K562 (cell line): ENCODE data around the gene DEGS1. TPM values are rescaled to one million over a fixed set of nuclear protein-coding genes. Genes with fewer than 3 reads are reported as not detected.

Experiments used
- ATAC-seq: fragments of 200-7000 bp; cut with Tn5 transposase; 3 replicates; pipeline ENCODE4 v1.9.1; 2020; ENCODE audit warnings: moderate library complexity
- BruUV-seq: library from RNA; stranded (reverse); fragments of 400-500 nt; replicated peaks from 2 replicates; lab custom pipeline; 2021; lab: Mats Ljungman, UMichigan
- CTCF ChIA-PET: fragments of 300-600 bp; formaldehyde crosslinking; extraction: SDS; loops from one replicate; lab custom pipeline; 2021; ENCODE audit warnings: low intra/inter-chr PET ratio; lab: Yijun Ruan, JAX
- POLR2A ChIA-PET: fragments of 300-600, 350-650 bp; sonication (Branson Sonifier 250); formaldehyde crosslinking; extraction: SDS; loops from one replicate; lab custom pipeline; 2021; ENCODE audit warnings: antibody characterized with exemption, inconsistent platforms; lab: Yijun Ruan, JAX
- DNase-seq, 4 experiments: peaks; one replicate each; pipeline versions ENCODE4 v3.0.0 to v3.0.0-alpha.2; 2011 to 2018; ENCODE audit warnings: low spot score in 3 of 4, mixed read lengths in 3 of 4; ENCODE audit errors: extremely low read depth in 1 of 4
- FAIRE-seq: peaks from 2 replicates; lab custom pipeline; 2011; peaks lifted over from hg19 to GRCh38; lab: Jason Lieb, UNC
- H2AFZ ChIP-seq: 2 replicates; pipeline ENCODE4 v1.6.0; 2011; ENCODE audit warnings: low read depth, low read length, control low read depth, inconsistent platforms
- H3K27ac ChIP-seq: fragments of 200-600 bp; 3 replicates; pipeline ENCODE4 v1.8.0; 2011; ENCODE audit warnings: low read depth, mild to moderate bottlenecking, control low read depth, inconsistent platforms, low read length, moderate library complexity, mixed read lengths; ENCODE audit errors: extremely low read depth
- H3K27me3 ChIP-seq, 2 experiments: fragments of 300-600 bp in 1 of 2; 2 replicates in 1 of 2; 3 replicates in 1 of 2; pipeline versions ENCODE4 v1.6.0 to v1.8.0; 2011; ENCODE audit warnings: inconsistent platforms in 2 of 2, low read length in 2 of 2, mild to moderate bottlenecking in 1 of 2, mixed read lengths in 1 of 2, moderate library complexity in 1 of 2; ENCODE audit not compliant: control insufficient read depth in 2 of 2, insufficient read depth in 2 of 2
- H3K36me3 ChIP-seq: fragments of 300-600 bp; 3 replicates; pipeline ENCODE4 v1.8.0; 2011; ENCODE audit warnings: mild to moderate bottlenecking, low read length, inconsistent platforms; ENCODE audit not compliant: control insufficient read depth, insufficient read depth
- H3K4me1 ChIP-seq, 2 experiments: fragments of 200-600 bp in 1 of 2; replicated peaks in 1 of 2; 2 replicates in 1 of 2; 3 replicates in 1 of 2; pipeline versions ENCODE4 v1.5.1 to v1.8.0; 2011; ENCODE audit warnings: inconsistent platforms in 2 of 2, low read length in 2 of 2, mild to moderate bottlenecking in 1 of 2, mixed read lengths in 1 of 2, moderate library complexity in 1 of 2; ENCODE audit not compliant: control insufficient read depth in 2 of 2, insufficient read depth in 2 of 2
- H3K4me2 ChIP-seq: 2 replicates; pipeline ENCODE4 v1.6.1; 2011; ENCODE audit warnings: low read length, control low read depth, inconsistent platforms, mixed read lengths; ENCODE audit not compliant: insufficient read depth
- H3K4me3 ChIP-seq: fragments of 200-600 bp; sonication (generic), shearing (Covaris generic); 2 replicates; pipeline ENCODE4 v1.5.1; 2016; ENCODE audit warnings: control low read depth, inconsistent platforms
- H3K79me2 ChIP-seq: fragments of 200-600 bp; 3 replicates; pipeline ENCODE4 v1.8.0; 2011; ENCODE audit warnings: low read length, inconsistent platforms; ENCODE audit not compliant: control insufficient read depth, insufficient read depth
- H3K9ac ChIP-seq, 2 experiments: 2 replicates each; pipeline versions ENCODE4 v1.6.0 to v1.6.1; 2011; ENCODE audit warnings: low read depth in 2 of 2, low read length in 2 of 2, control low read depth in 1 of 2, inconsistent platforms in 1 of 2, mild to moderate bottlenecking in 1 of 2, mixed read lengths in 1 of 2; ENCODE audit not compliant: insufficient read depth in 1 of 2
- H3K9me1 ChIP-seq: one replicate; pipeline ENCODE4 v1.6.0; 2011; ENCODE audit warnings: inconsistent platforms, mild to moderate bottlenecking, low read length, moderate library complexity; ENCODE audit not compliant: control insufficient read depth, insufficient read depth
- H3K9me3 ChIP-seq: replicated peaks from 2 replicates; pipeline ENCODE4 v1.5.1; 2011; ENCODE audit warnings: low read depth, low read length, inconsistent platforms; ENCODE audit not compliant: control insufficient read depth, insufficient read depth
- H4K20me1 ChIP-seq: replicated peaks from 2 replicates; pipeline ENCODE4 v1.6.1; 2011; ENCODE audit warnings: low read length, inconsistent platforms, mixed read lengths; ENCODE audit not compliant: control insufficient read depth, insufficient read depth
- BHLHE40 ChIP-seq: IDR thresholded peaks from 2 replicates; pipeline ENCODE4 v1.6.1; 2011; ENCODE audit warnings: low read length, improper control_type of control experiment
- ELF4 ChIP-seq: fragments of 450-650 bp; formaldehyde crosslinking; IDR thresholded peaks from 2 replicates; pipeline ENCODE4 v1.4.0; 2022; ENCODE audit warnings: missing genetic modification characterization
- FOS ChIP-seq: IDR thresholded peaks from 3 replicates; pipeline ENCODE4 v1.6.1; 2011; ENCODE audit not compliant: insufficient read length; ENCODE audit errors: extremely low read depth
- FOXJ3 ChIP-seq: sonication (generic); formaldehyde crosslinking; IDR thresholded peaks from 2 replicates; pipeline ENCODE4 v1.4.0; 2020; ENCODE audit warnings: mild to moderate bottlenecking, missing genetic modification reagents
- HNRNPL ChIP-seq: fragments of 200-400 bp; formaldehyde crosslinking; IDR thresholded peaks from 2 replicates; pipeline ENCODE4 v1.6.1; 2017; ENCODE audit warnings: low read depth, mild to moderate bottlenecking, low read length
- KDM1A ChIP-seq, 2 experiments: fragments of 450-650 bp; IDR thresholded peaks; 2 replicates each; pipeline ENCODE4 v1.6.1; 2016; ENCODE audit warnings: mild to moderate bottlenecking in 2 of 2
- MTF1 ChIP-seq: fragments of 250-450 bp; sonication (Bioruptor Pico); IDR thresholded peaks from 2 replicates; pipeline ENCODE4 v1.9.0; 2021; ENCODE audit warnings: moderate library complexity, mild to moderate bottlenecking, inconsistent platforms, borderline replicate concordance
- NR1H2 ChIP-seq: sonication (generic); formaldehyde crosslinking; IDR thresholded peaks from 2 replicates; pipeline ENCODE4 v1.4.0; 2020; ENCODE audit warnings: mild to moderate bottlenecking, missing genetic modification reagents
- PPARD ChIP-seq: fragments of 250-450 bp; sonication (Bioruptor Pico); IDR thresholded peaks from 2 replicates; pipeline ENCODE4 v1.8.0; 2022; ENCODE audit warnings: inconsistent platforms, mild to moderate bottlenecking, moderate library complexity
- WGBS: fragments of 100-300 bp; shearing (Covaris generic); methylation state at CpG from one replicate; pipeline ENCODE4 v1.1.6; 2016; ENCODE audit warnings: low coverage, mixed read lengths; ENCODE audit not compliant: insufficient coverage; ENCODE audit errors: missing lambda C conversion rate; 5-methylcytosine and 5-hydroxymethylcytosine counted together
- in situ Hi-C: fragments of 300-500 bp; cut with MboI; formaldehyde crosslinking; loops from 4 replicates; pipeline ENCODE4 v1.15.0; 2018; ENCODE audit warnings: inconsistent platforms, mixed read lengths
- intact Hi-C: fragments of 100-400 bp; cut with micrococcal nuclease; formaldehyde crosslinking; loops from 2 replicates; pipeline ENCODE4 v1.14.2; 2022
- polyA plus RNA-seq, 8 experiments: library from polyadenylated mRNA; depleted of rRNA in 4 of 8; stranded (reverse) in 5 of 8; unstranded in 3 of 8; fragments of >200 nt; fragmentation: Nextera tagmentation in 2 of 8; fragmentation: Illumina TruSeq in 1 of 8; extraction: Ambion mirVana in 2 of 8; extraction: Trizol in 1 of 8; gene quantifications; 2 replicates each; pipeline versions ENCODE4 v1.2.1 to v1.2.3, GENCODE V29; 2011 to 2014; ENCODE audit warnings: inconsistent platforms in 1 of 8, missing spikeins in 1 of 8
- total RNA-seq, 7 experiments: library from RNA; depleted of rRNA in 6 of 7; stranded (reverse); fragments of >200 nt in 6 of 7; fragmentation: Illumina TruSeq in 2 of 7; extraction: Trizol in 2 of 7; gene quantifications; 2 replicates each; pipeline versions ENCODE4 v1.2.1 to v1.2.3, GENCODE V29; 2011 to 2021; ENCODE audit warnings: low replicate concordance in 1 of 7
- TF ChIP-seq, protein P1 (sequence below): sonication (generic); formaldehyde crosslinking; IDR thresholded peaks from 2 replicates; pipeline ENCODE4 v1.8.1; 2023; ENCODE audit warnings: mild to moderate bottlenecking, missing genetic modification reagents

The DEGS1 gene
- total and polyA plus RNA-seq, 9 of the 15 experiments (the other 6 are each of a cell fraction or from before 2014, with no cell fraction given), result 12.3 to 95.0 (median 38.8) TPM

GRCh38 chr1:224173523-224173922 is 9.5 kb upstream of the DEGS1 start:
- Histone ChIP-seq H3K79me2 (no peaks in the 10 kb centered on the region), H3K4me3 (no peak overlapping the region), H3K4me1 (peaks cover 0 to 4% of the 10 kb centered on the region in 2 experiments; a peak in 2 of 5 replicates), H3K27ac (no peak overlapping the region), H3K9me1 (no peaks in the 10 kb centered on the region), H3K4me2 (no peak overlapping the region), H4K20me1 (no peaks in the 10 kb centered on the region), H3K27me3 (no peaks in the 10 kb centered on the region), H3K9ac (no peak overlapping the region), H3K9me3 (peaks cover 3% of the 10 kb centered on the region; the same call in 1 of the 2 replicates), H2AFZ (no peak overlapping the region), H3K36me3 (no peaks in the 10 kb centered on the region)
- ATAC-seq (no peak), FAIRE-seq (no peak), DNase-seq (no peak)
- intact Hi-C loops, result no loop called here
- in situ Hi-C loops, result no loop called here
- CTCF ChIA-PET, result no interaction called here
- TF ChIP-seq NR1H2 (no peak), KDM1A (IDR thresholded peaks at IDR 0.05) (no peak), BHLHE40 (no peak), PPARD (no peak), ELF4 (CRISPR knock-in tag) (no peak), MTF1 (CRISPR knock-in tag) (no peak), FOS (no peak), FOXJ3 (CRISPR knock-in tag) (no peak)
- POLR2A ChIA-PET, result interaction anchor here (2.4 kb wide), 1 partner anchor 9 kb away, joined by 6 read pairs; the partner anchor contains the start of gene DEGS1
- BruUV-seq, result no TSS peak
- 47% methylated on average over 5 of the region's 5 CpGs for WGBS

GRCh38 chr1:224175617-224176016 is 7.4 kb upstream of the DEGS1 start:
- DNase-seq (no peak), FAIRE-seq (no peak), ATAC-seq (peak; percentile 49)
- H2AFZ ChIP-seq, result no peak overlapping the region
- no TSS peak for BruUV-seq
- TF ChIP-seq HNRNPL, result no peak
- TF ChIP-seq, protein P1, sequence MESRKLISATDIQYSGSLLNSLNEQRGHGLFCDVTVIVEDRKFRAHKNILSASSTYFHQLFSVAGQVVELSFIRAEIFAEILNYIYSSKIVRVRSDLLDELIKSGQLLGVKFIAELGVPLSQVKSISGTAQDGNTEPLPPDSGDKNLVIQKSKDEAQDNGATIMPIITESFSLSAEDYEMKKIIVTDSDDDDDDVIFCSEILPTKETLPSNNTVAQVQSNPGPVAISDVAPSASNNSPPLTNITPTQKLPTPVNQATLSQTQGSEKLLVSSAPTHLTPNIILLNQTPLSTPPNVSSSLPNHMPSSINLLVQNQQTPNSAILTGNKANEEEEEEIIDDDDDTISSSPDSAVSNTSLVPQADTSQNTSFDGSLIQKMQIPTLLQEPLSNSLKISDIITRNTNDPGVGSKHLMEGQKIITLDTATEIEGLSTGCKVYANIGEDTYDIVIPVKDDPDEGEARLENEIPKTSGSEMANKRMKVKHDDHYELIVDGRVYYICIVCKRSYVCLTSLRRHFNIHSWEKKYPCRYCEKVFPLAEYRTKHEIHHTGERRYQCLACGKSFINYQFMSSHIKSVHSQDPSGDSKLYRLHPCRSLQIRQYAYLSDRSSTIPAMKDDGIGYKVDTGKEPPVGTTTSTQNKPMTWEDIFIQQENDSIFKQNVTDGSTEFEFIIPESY (CRISPR knock-in tag), result peak; percentile 27; the same call in 1 of the 2 replicates
- peaks cover 0 to 4% of the 10 kb centered on the region in 2 experiments; a peak in 1 of 5 replicates for H3K4me1 ChIP-seq
- intact Hi-C loops (no loop called here), in situ Hi-C loops (no loop called here)
- H3K9me3 ChIP-seq, result peaks cover 3% of the 10 kb centered on the region; the same call in 1 of the 2 replicates
- H3K4me3 ChIP-seq, result no peak overlapping the region
- H3K79me2 ChIP-seq, result no peaks in the 10 kb centered on the region
- no peak overlapping the region for H3K27ac ChIP-seq
- no peak overlapping the region for H3K9ac ChIP-seq
- POLR2A ChIA-PET, result no interaction called here
- CTCF ChIA-PET, result no interaction called here
- no peaks in the 10 kb centered on the region for H4K20me1 ChIP-seq
- H3K4me2 ChIP-seq, result no peak overlapping the region
- WGBS, result 71% methylated on average over 21 of the region's 21 CpGs
- no peaks in the 10 kb centered on the region for H3K27me3 ChIP-seq
- H3K9me1 ChIP-seq, result no peaks in the 10 kb centered on the region
- no peaks in the 10 kb centered on the region for H3K36me3 ChIP-seq
